IMR-90 (cell line): Measurements from ENCODE around the gene TXNRD1. TPM values are rescaled to one million over a fixed set of nuclear protein-coding genes. Genes with fewer than 3 reads are reported as not detected.

ENCODE experiments used
- ATAC-seq: fragments of 200-7000 bp; cut with Tn5 transposase; 2 replicates; pipeline ENCODE4 v1.9.1; 2020; ENCODE audit warnings: low read depth, mild to moderate bottlenecking, moderate library complexity
- BruUV-seq: library from RNA; stranded (reverse); fragments of 400-500 nt; replicated peaks from 2 replicates; lab custom pipeline; 2021; lab: Mats Ljungman, UMichigan
- CTCF ChIA-PET: fragments of 300-600 bp; formaldehyde crosslinking; extraction: SDS; loops from one replicate; lab custom pipeline; 2021; ENCODE audit warnings: antibody characterized with exemption; lab: Yijun Ruan, JAX
- POLR2A ChIA-PET: fragments of 300-600 bp; sonication (Branson Sonifier 250); formaldehyde crosslinking; loops from one replicate; lab custom pipeline; 2022; ENCODE audit warnings: antibody characterized with exemption; ENCODE audit not compliant: unreplicated experiment; lab: Charles Lee
- DNase-seq: peaks from one replicate; pipeline ENCODE4 v3.0.0; 2013
- H2AFZ ChIP-seq: replicated peaks from 2 replicates; pipeline ENCODE3; 2013; ENCODE audit warnings: low read length, mild to moderate bottlenecking; ENCODE audit not compliant: poor library complexity
- H2AK5ac ChIP-seq: 2 replicates; pipeline ENCODE4 v1.6.1; 2013; ENCODE audit warnings: low read depth, low read length, inconsistent platforms
- H2AK9ac ChIP-seq: replicated peaks from 2 replicates; pipeline ENCODE3; 2013; ENCODE audit warnings: mild to moderate bottlenecking, low read depth, low read length, moderate library complexity; ENCODE audit not compliant: poor library complexity
- H2BK120ac ChIP-seq: 2 replicates; pipeline ENCODE4 v1.6.1; 2013; ENCODE audit warnings: low read depth, low read length, inconsistent platforms
- H2BK15ac ChIP-seq: 3 replicates; pipeline ENCODE4 v1.6.1; 2013; ENCODE audit warnings: low read depth, low read length, inconsistent platforms
- H2BK20ac ChIP-seq: 2 replicates; pipeline ENCODE4 v1.6.1; 2013; ENCODE audit warnings: low read depth, mild to moderate bottlenecking, inconsistent platforms, low read length, moderate library complexity
- H2BK5ac ChIP-seq: 2 replicates; pipeline ENCODE4 v1.6.1; 2013; ENCODE audit warnings: mild to moderate bottlenecking, low read depth, low read length, inconsistent platforms; ENCODE audit not compliant: poor library complexity, severe bottlenecking
- H3K14ac ChIP-seq: replicated peaks from 2 replicates; pipeline ENCODE4 v1.6.1; 2013; ENCODE audit warnings: low read depth, low read length, inconsistent platforms
- H3K18ac ChIP-seq: 2 replicates; pipeline ENCODE4 v1.6.1; 2013; ENCODE audit warnings: low read depth, low read length, control low read depth
- H3K23ac ChIP-seq: 2 replicates; pipeline ENCODE4 v1.6.1; 2013; ENCODE audit warnings: low read depth, low read length, inconsistent platforms
- H3K27ac ChIP-seq: 2 replicates; pipeline ENCODE4 v1.5.1; 2013; ENCODE audit warnings: mild to moderate bottlenecking, control low read depth, low read length; ENCODE audit not compliant: insufficient read depth
- H3K27me3 ChIP-seq: 2 replicates; pipeline ENCODE4 v1.6.1; 2013; ENCODE audit warnings: low read length; ENCODE audit not compliant: control insufficient read depth, insufficient read depth
- H3K36me3 ChIP-seq: 2 replicates; pipeline ENCODE4 v1.6.1; 2013; ENCODE audit warnings: low read length, mixed read lengths; ENCODE audit not compliant: control insufficient read depth, insufficient read depth
- H3K4ac ChIP-seq: 2 replicates; pipeline ENCODE4 v1.6.1; 2013; ENCODE audit warnings: low read depth, low read length, inconsistent platforms
- H3K4me1 ChIP-seq: 2 replicates; pipeline ENCODE4 v1.6.1; 2013; ENCODE audit warnings: low read length, mixed read lengths; ENCODE audit not compliant: control insufficient read depth, insufficient read depth
- H3K4me2 ChIP-seq: 2 replicates; pipeline ENCODE4 v1.6.1; 2013; ENCODE audit warnings: low read depth, mild to moderate bottlenecking, control low read depth, low read length, moderate library complexity
- H3K4me3 ChIP-seq: 2 replicates; pipeline ENCODE4 v1.5.1; 2013; ENCODE audit warnings: low read depth, mild to moderate bottlenecking, control low read depth, low read length, moderate library complexity; ENCODE audit not compliant: insufficient read depth
- H3K56ac ChIP-seq: 2 replicates; pipeline ENCODE4 v1.6.1; 2013; ENCODE audit warnings: low read length, inconsistent platforms; ENCODE audit not compliant: insufficient read depth; ENCODE audit errors: extremely low read depth
- H3K79me1 ChIP-seq, 2 experiments: 2 replicates each; pipeline ENCODE4 v1.6.1; 2013; ENCODE audit warnings: low read length in 2 of 2, inconsistent platforms in 1 of 2, low read depth in 1 of 2
- H3K9ac ChIP-seq: 2 replicates; pipeline ENCODE4 v1.6.1; 2013; ENCODE audit warnings: low read depth, low read length, control low read depth
- H3K9me1 ChIP-seq: 2 replicates; pipeline ENCODE4 v1.6.1; 2013; ENCODE audit warnings: low read length, inconsistent platforms; ENCODE audit not compliant: insufficient read depth
- H3K9me3 ChIP-seq: 2 replicates; pipeline ENCODE4 v1.6.1; 2013; ENCODE audit warnings: low read length; ENCODE audit not compliant: control insufficient read depth, insufficient read depth
- H4K20me1 ChIP-seq: 2 replicates; pipeline ENCODE4 v1.6.1; 2013; ENCODE audit warnings: low read length, inconsistent platforms; ENCODE audit not compliant: insufficient read depth
- H4K5ac ChIP-seq: 2 replicates; pipeline ENCODE4 v1.6.1; 2013; ENCODE audit warnings: mild to moderate bottlenecking, low read depth, low read length, control low read depth
- H4K8ac ChIP-seq, 2 experiments: 2 replicates each; pipeline ENCODE4 v1.6.1; 2013; ENCODE audit warnings: low read depth in 2 of 2, low read length in 2 of 2, control low read depth in 1 of 2, inconsistent platforms in 1 of 2
- H4K91ac ChIP-seq: 2 replicates; pipeline ENCODE4 v1.6.1; 2013; ENCODE audit warnings: low read depth, low read length, inconsistent platforms; ENCODE audit not compliant: insufficient read depth
- BHLHE40 ChIP-seq: fragments of 150-350 bp; IDR thresholded peaks from 2 replicates; pipeline ENCODE4 v1.6.1; 2016; ENCODE audit warnings: mild to moderate bottlenecking, low read depth, low read length
- CEBPB ChIP-seq: IDR thresholded peaks from 2 replicates; pipeline ENCODE4 v1.6.1; 2012; ENCODE audit warnings: low read depth, low read length, improper control_type of control experiment
- CHD1 ChIP-seq: IDR thresholded peaks from 2 replicates; pipeline ENCODE4 v1.6.1; 2012; ENCODE audit warnings: low read depth, low read length, improper control_type of control experiment
- CTCF ChIP-seq: conservative IDR thresholded peaks from 2 replicates; pipeline ENCODE4 v1.5.1; 2012; ENCODE audit warnings: mild to moderate bottlenecking, low read depth, low read length, improper control_type of control experiment
- ELK1 ChIP-seq: fragments of 150-350 bp; IDR thresholded peaks from 2 replicates; pipeline ENCODE4 v1.6.1; 2016; ENCODE audit warnings: low read depth, mild to moderate bottlenecking, low read length, moderate library complexity, borderline replicate concordance
- MAZ ChIP-seq: IDR thresholded peaks from 2 replicates; pipeline ENCODE4 v1.6.1; 2012; ENCODE audit warnings: low read depth, mild to moderate bottlenecking, low read length, improper control_type of control experiment, moderate library complexity, borderline replicate concordance
- MXI1 ChIP-seq: IDR thresholded peaks from 2 replicates; pipeline ENCODE4 v1.6.1; 2012; ENCODE audit warnings: low read depth, mild to moderate bottlenecking, low read length, moderate library complexity, borderline replicate concordance
- NFE2L2 ChIP-seq: fragments of 150-350 bp; IDR thresholded peaks from 2 replicates; pipeline ENCODE4 v1.6.1; 2016; ENCODE audit warnings: low read depth, mild to moderate bottlenecking, low read length
- POLR2A ChIP-seq: IDR thresholded peaks from 2 replicates; pipeline ENCODE4 v1.6.1; 2012; ENCODE audit warnings: mild to moderate bottlenecking, low read depth, low read length
- RAD21 ChIP-seq: IDR thresholded peaks from 2 replicates; pipeline ENCODE4 v1.6.1; 2012; ENCODE audit warnings: low read length, improper control_type of control experiment
- RCOR1 ChIP-seq: IDR thresholded peaks from 2 replicates; pipeline ENCODE4 v1.6.1; 2012; ENCODE audit warnings: mild to moderate bottlenecking, low read length, improper control_type of control experiment; ENCODE audit not compliant: insufficient replicate concordance
- RFX5 ChIP-seq: IDR thresholded peaks from 2 replicates; pipeline ENCODE4 v1.8.0; 2012; ENCODE audit warnings: low read depth, mild to moderate bottlenecking, low read length, moderate library complexity
- SMC3 ChIP-seq: fragments of 150-350 bp; IDR thresholded peaks from 2 replicates; pipeline ENCODE4 v1.6.1; 2016; ENCODE audit warnings: low read depth, mild to moderate bottlenecking, antibody characterized with exemption, low read length, moderate library complexity
- WGBS, 2 experiments: methylation state at CpG; one replicate each; pipeline versions ENCODE4 v1.1.5 to v1.1.7; 2013; ENCODE audit warnings: missing lambda C conversion rate in 2 of 2; ENCODE audit not compliant: insufficient read length in 1 of 2; ENCODE audit errors: extremely low coverage in 2 of 2; 5-methylcytosine and 5-hydroxymethylcytosine counted together
- dilution Hi-C: fragments of 300-500 bp; cut with HindIII; formaldehyde crosslinking; loops from one replicate; pipeline ENCODE4 v1.14.3; 2018; ENCODE audit warnings: low sequenced_read_pairs; ENCODE audit not compliant: unreplicated experiment
- in situ Hi-C: fragments of 300-500 bp; cut with MboI; formaldehyde crosslinking; loops from 3 replicates; pipeline ENCODE4 v1.14.3; 2019; ENCODE audit warnings: low sequenced_read_pairs, inconsistent platforms, mixed read lengths
- intact Hi-C: fragments of 100-400 bp; cut with micrococcal nuclease; formaldehyde crosslinking; loops from 2 replicates; pipeline ENCODE4 v1.10.0; 2022
- polyA plus RNA-seq, 3 experiments: library from polyadenylated mRNA; depleted of rRNA; stranded (reverse); fragments of >200 nt; gene quantifications; 2 replicates each; pipeline ENCODE4 v1.2.3, GENCODE V29; 2012; ENCODE audit warnings: low replicate concordance in 1 of 3
- total RNA-seq: library from RNA; depleted of rRNA; stranded (reverse); fragments of >200 nt; gene quantifications from 2 replicates; pipeline ENCODE4 v1.2.3, GENCODE V29; 2012

Gene TXNRD1
- total and polyA plus RNA-seq, 2 of the 4 experiments (the other 2 are of a cell fraction) = 379 to 582 TPM

DNA sequence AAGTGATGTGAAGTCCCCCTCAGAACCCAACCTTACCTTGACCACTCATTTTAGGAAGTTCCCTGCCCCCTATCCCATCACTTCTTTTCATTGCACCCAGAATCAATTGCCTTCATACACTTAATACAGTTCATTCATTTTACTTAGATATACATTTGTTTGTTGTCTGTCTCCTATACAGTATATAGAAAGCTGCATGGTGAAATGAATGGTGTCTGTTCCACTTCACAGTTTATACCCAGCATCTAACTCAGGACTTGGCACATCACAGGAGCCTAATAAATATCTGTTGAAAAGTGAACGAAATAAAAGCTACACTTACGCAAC is 38.3 kb upstream of the TXNRD1 start:
- H2BK20ac ChIP-seq = peak overlapping the region; percentile 38; the same call in 1 of the 2 replicates
- no CpG with 5 or more reads among the region's 2 CpGs for WGBS, 2 experiments
- 0 out of 2 replicates have a peak overlapping the region, but pooled peaks have one; percentile 15 for H4K5ac ChIP-seq
- peak overlapping the region; percentile 45 for H3K18ac ChIP-seq
- no TSS peak for BruUV-seq
- no peak overlapping the region for H3K23ac ChIP-seq
- H2AK9ac ChIP-seq = no peak overlapping the region
- H3K9me1 ChIP-seq = peaks cover 22% of the 10 kb centered on the region
- H2BK5ac ChIP-seq = peak overlapping the region; percentile 71
- no peaks in the 10 kb centered on the region for H3K27me3 ChIP-seq
- H3K27ac ChIP-seq = peak overlapping the region; percentile 73; the same call in 1 of the 2 replicates
- H2AFZ ChIP-seq = no peak overlapping the region
- no peak overlapping the region for H3K4me3 ChIP-seq
- peak overlapping the region in 1 of 2 experiments; percentile 2; a peak in 1 of 4 replicates for H4K8ac ChIP-seq
- peak overlapping the region; percentile 57; the same call in 1 of the 2 replicates for H2AK5ac ChIP-seq
- H2BK15ac ChIP-seq = peak overlapping the region; percentile 32; the same call in 2 of the 3 replicates
- no peak overlapping the region for H3K56ac ChIP-seq
- peak overlapping the region; percentile 51 for H3K4ac ChIP-seq
- H3K4me1 ChIP-seq = peaks cover 18% of the 10 kb centered on the region
- peaks cover 0 to 3% of the 10 kb centered on the region in 2 experiments; a peak in 1 of 4 replicates for H3K79me1 ChIP-seq
- CTCF ChIA-PET = interaction anchor here (1.0 kb wide), 1 partner anchor 11 kb away, joined by 3 read pairs; no protein-coding TSS in a partner anchor
- H3K36me3 ChIP-seq = no peaks in the 10 kb centered on the region
- no peaks in the 10 kb centered on the region for H3K9me3 ChIP-seq
- H4K20me1 ChIP-seq = no peaks in the 10 kb centered on the region
- POLR2A ChIA-PET = interaction anchor here (0.5 to 1.2 kb wide), 2 partner anchors 38 to 111 kb away, joined by 4 to 5 read pairs; no protein-coding TSS in a partner anchor
- H4K91ac ChIP-seq = no peak overlapping the region; the same call in 1 of the 2 replicates
- ATAC-seq = peak; percentile 16
- dilution Hi-C loops = no loop called here
- intact Hi-C loops = no loop called here
- in situ Hi-C loops = loop anchor here (25.0 kb wide), 1 partner anchor 885 kb away; no protein-coding TSS in a partner anchor
- no peak for DNase-seq
- no peak overlapping the region for H3K14ac ChIP-seq
- H2BK120ac ChIP-seq = peak overlapping the region; percentile 44; the same call in 1 of the 2 replicates
- H3K4me2 ChIP-seq = no peak overlapping the region
- TF ChIP-seq BHLHE40 = no peak
- no peak for TF ChIP-seq NFE2L2
- TF ChIP-seq RFX5 = no peak
- no peak for TF ChIP-seq RCOR1
- no peak for TF ChIP-seq CEBPB
- TF ChIP-seq MXI1 = no peak
- TF ChIP-seq CTCF = no peak
- no peak for TF ChIP-seq POLR2A
- no peak for TF ChIP-seq CHD1
- no peak for TF ChIP-seq ELK1
- TF ChIP-seq SMC3 = no peak
- TF ChIP-seq MAZ = no peak
- TF ChIP-seq RAD21 = no peak
- 0 out of 2 replicates have a peak overlapping the region, but pooled peaks have one; percentile 10 for H3K9ac ChIP-seq
